GM19372 (cell line): ENCODE data around the gene MAP3K21.

Experiments
- ATAC-seq: cut with Tn5 transposase; IDR thresholded peaks from one replicate; pipeline ENCODE4 v1.9.1; 2021; ENCODE audit warnings: mild to moderate bottlenecking, low read depth, moderate library complexity; ENCODE audit not compliant: unreplicated experiment

MAP3K21 gene

DNA sequence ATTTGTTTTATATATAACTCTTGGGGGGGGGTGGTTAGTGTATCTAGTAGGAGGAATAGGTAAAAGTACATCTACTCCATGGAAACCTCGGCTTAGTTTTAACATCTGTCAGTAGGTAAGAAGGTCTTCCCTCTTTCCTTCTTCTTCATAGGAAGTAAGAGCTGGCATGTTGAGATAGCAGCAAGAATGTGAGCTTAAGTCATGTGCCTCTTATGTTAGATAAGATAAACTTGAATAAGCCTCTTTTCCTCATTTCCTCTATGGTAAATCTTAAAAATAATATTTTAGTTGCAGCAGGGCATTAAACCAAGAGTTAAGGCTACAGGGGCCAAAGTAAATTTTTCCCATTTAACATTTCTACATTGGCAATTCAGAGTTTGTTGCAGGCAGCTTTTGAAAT lies 100.4 kb downstream of the MAP3K21 start:
- ATAC-seq = no peak

DNA sequence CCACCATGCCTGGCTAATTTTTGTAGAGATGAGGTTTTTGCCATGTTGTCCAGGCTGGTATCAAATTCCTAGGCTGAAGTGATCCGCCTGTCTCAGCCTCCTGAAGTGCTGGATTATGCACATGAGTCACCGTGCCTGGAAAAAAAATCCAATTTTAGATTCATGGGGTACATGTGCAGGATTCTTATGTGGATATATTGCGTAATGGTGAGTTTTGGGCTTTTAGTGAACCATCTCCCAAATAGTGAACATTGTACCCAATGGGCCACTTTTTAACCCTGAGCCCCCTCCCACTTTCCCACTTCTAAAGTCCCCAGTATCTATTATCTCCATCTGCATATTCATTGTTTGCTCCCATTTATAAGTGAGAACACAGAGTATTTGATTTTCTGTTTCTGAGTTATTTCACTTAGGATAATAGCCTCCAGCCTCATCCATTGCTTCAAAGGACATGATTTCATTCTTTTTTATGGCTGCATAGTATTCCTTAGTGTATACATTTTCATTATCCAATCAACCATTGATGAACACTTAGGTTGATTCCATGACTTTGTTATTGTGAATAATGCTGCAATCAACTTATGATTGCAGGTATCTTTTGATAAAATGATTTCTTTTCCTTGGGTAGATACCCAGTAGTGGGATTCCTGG lies 104.4 kb downstream of the MAP3K21 start:
- no peak for ATAC-seq

DNA sequence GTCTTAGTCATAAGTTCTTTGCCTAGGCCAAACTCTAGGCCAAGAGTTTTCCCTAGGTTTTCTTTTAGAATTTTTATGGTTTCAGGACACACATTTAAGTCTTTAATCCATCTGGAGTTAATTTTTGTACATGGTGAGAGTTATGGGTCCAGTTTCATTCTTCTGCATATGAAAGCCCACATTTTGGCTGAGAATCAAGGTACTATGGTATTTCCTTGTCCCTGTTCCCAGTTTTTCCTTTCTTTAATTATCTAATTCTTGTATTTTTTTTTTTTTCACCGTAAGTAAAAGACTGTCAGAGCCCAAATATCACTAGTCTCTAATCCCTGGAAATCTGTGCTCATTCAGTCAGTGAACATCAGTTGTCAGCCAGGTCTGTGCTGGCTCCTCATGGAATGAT lies 105.4 kb downstream of the MAP3K21 start:
- ATAC-seq = no peak

DNA sequence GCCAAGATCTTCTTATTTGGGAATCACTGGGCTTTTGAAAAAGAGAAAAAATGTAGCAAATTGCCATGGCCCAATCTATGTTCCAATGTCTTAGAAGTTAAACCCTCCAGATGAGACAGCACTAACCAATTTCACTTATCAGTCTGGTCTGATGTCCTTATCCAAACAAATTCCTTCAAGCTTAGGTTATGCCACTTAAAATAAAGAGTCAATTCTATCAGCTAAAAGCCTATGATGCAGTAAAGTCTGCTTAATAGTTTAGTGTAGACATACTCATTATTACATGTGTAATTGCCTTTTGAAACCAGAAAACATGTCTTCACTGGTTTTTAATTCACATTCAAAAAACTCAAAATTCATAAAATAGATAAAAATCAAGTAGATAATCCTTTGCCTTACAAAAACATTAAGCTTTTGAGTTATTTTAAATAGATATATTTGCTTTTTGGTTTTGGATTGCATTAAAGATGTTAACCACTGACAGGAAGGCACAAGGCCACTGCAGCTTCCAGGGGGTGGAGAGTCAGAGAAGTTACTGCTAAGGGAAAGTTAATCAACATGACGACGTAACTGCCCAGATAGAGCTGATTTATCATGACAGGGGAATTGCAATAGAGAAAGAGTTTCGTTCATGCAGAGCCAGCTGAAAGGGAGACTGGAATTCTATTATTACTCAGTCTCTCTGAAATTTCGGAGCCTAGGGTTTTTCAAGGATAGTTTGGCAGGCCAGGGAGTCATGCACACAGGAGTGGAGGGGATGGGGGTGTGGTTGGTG lies 106.1 kb downstream of the MAP3K21 start:
- ATAC-seq = no peak
